Frontal cortex (tissue), 4 donors: ENCODE data around the gene ASIC4. TPM values are rescaled to one million over a fixed set of nuclear protein-coding genes. Genes with fewer than 3 reads are reported as not detected.

Experiments
- DNase-seq, 2 donors: peaks; one replicate each; pipeline ENCODE4 v3.0.0; 2012; ENCODE audit warnings: low spot score in 2 of 2
- FAIRE-seq: peaks from 2 replicates; lab custom pipeline; 2012; peaks lifted over from hg19 to GRCh38; lab: Jason Lieb, UNC
- total RNA-seq: library from RNA; depleted of rRNA; stranded (reverse); fragments of >200 nt; gene quantifications from one replicate; pipeline ENCODE4 v1.2.3, GENCODE V29; 2014
- donor health status: control.
- donor health status: control.
- donor health status: control.

The ASIC4 gene
- total RNA-seq: 2.9 TPM

- DNase-seq (peak in 1 of 2 donors; percentile 60), FAIRE-seq (no peak)
Measured at GRCh38 chr2:219514196-219514761, at the start of gene ASIC4. TSS of gene ASIC4 (plus strand) at chr2:219514482. CDS start at chr2:219514725, 243 bp downstream.

GRCh38 chr2:219465659-219466561, 48.4 kb upstream of the ASIC4 start:
- FAIRE-seq (no peak), DNase-seq (no peak)

- FAIRE-seq (no peak), DNase-seq (no peak)
Measured at GRCh38 chr2:219466816-219467735, 47.2 kb upstream of the ASIC4 start.

GRCh38 chr2:219467736-219468075, 46.6 kb upstream of the ASIC4 start:
- no peak for DNase-seq
- no peak for FAIRE-seq

GRCh38 chr2:219468410-219469185, 45.7 kb upstream of the ASIC4 start:
- DNase-seq: no peak
- no peak for FAIRE-seq

- FAIRE-seq (no peak), DNase-seq (no peak)
Measured at GRCh38 chr2:219469186-219469724, 45.0 kb upstream of the ASIC4 start.

- no peak for DNase-seq
- no peak for FAIRE-seq
Measured at GRCh38 chr2:219470429-219470828, 43.9 kb upstream of the ASIC4 start.

- no peak for FAIRE-seq
- no peak for DNase-seq
Measured at GRCh38 chr2:219471476-219472371, 42.6 kb upstream of the ASIC4 start.

- no peak for DNase-seq
- no peak for FAIRE-seq
Measured at GRCh38 chr2:219472629-219473187, 41.6 kb upstream of the ASIC4 start.

GRCh38 chr2:219473511-219473910, 40.8 kb upstream of the ASIC4 start:
- no peak for DNase-seq
- FAIRE-seq: no peak

- no peak for FAIRE-seq
- DNase-seq: no peak
Measured at GRCh38 chr2:219474285-219475060, 39.8 kb upstream of the ASIC4 start.

- DNase-seq (no peak), FAIRE-seq (no peak)
Measured at GRCh38 chr2:219475278-219475677, 39.0 kb upstream of the ASIC4 start.

GRCh38 chr2:219475697-219476651, 38.3 kb upstream of the ASIC4 start:
- no peak for FAIRE-seq

GRCh38 chr2:219476652-219477151, 37.6 kb upstream of the ASIC4 start:
- no peak for FAIRE-seq

More at GRCh38 chr2:219475697-219476651, 38.3 kb upstream of the ASIC4 start:
- DNase-seq: peak in 1 of 2 donors; percentile 76

GRCh38 chr2:219477179-219477578, 37.1 kb upstream of the ASIC4 start:
- FAIRE-seq (no peak), DNase-seq (no peak)

More at GRCh38 chr2:219476652-219477151, 37.6 kb upstream of the ASIC4 start:
- no peak for DNase-seq

- FAIRE-seq: no peak
- no peak for DNase-seq
Measured at GRCh38 chr2:219477815-219478214, 36.5 kb upstream of the ASIC4 start.
